ENCODE data around the gene TDRD3.

The TDRD3 gene

DNA sequence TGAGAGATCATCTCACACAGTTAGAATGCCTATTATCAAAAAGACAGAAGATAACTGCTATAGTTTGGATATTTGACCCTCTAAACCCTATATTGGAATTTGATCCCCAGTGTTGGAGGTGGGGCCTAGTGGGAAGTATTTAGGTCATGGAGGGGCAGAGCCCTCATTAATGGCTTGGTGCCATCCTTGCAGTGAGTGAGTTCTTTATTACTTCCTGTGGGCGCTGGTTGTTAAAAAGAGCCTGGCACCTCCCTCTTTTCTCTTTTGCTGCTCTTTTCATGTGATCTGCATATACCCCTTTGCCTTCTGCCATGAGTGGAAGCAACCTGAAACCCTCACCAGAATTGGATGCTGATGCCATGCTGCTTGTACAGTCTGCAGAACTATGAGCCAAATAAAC is 66.8 kb downstream of the TDRD3 start:
- no peak for DNase-seq

DNA sequence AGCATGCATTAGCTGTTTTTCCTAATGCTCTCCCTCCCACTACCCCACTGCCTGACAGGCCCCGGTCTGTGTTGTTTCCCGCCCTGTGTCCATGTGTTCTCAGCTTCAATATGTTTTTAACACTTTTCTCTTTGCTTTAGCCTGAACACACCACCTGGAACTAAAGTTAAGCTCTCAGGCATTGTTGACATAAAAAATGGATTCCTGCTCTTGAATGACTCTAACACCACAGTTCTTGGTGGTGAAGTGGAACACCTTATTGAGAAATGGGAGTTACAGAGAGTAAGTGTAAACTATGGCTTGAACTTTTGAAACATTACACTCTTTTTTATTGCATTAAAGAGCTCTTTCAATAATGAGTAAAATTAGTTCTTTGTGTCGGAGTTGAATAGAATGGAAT is 70.1 kb downstream of the TDRD3 start:
- no peak for DNase-seq

DNA sequence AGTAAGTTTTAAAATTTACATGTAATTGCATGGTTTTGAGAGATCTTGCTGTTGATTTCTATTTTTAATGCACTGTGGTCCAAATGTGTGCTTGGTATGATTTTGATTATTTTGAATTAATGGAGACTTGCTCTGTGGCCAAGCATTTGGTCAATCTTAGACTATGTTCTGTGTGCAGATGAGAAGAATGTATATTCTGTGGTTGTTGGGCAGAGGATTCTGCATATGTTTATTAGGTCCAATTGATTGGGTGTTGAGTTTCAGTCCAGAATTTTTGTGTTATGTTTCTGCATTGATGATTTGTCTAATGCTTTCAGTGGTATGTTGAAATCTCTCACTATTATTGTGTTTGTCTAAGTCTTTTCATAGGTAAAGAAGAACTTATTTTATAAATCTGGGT is 82.3 kb downstream of the TDRD3 start:
- DNase-seq = no peak

DNA sequence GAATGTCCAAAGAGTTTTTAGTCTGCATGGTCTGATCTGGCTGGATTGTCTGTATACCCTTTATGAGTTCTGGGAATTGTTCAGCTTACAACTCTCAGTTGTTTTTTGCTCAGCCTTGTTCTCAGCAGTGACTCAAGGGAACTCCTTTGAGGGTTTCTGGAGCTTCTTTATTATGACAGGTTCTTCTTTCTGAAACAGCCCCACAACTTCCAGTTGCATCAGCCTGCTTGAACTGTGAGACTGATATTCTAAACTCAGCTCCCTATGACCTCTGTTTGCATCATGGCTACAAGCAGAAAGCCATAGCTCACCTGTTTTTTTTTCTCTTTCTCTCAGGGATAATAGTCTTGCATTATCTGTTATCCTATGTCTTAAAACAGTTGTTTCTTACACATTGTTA is 85.0 kb downstream of the TDRD3 start:
- DNase-seq = no peak

DNA sequence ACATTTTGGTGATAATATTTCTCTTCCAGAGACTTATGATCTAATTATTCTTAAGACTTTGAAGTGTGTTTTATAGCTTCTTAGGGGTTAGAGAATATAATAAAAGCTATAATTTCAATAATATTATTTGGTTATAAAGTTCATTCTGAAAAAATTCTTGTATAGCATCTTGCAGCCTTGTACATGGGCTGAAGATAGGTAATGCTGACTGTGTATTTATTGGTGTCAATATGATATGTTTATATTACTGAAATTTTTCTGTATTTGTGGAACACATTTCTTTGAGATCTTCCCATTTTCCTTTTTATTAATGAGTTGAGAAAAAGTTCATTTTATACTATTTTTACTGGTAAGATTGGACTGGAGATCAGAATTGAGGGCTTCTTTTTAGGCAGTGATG is 87.8 kb downstream of the TDRD3 start:
- no peak for DNase-seq

DNA sequence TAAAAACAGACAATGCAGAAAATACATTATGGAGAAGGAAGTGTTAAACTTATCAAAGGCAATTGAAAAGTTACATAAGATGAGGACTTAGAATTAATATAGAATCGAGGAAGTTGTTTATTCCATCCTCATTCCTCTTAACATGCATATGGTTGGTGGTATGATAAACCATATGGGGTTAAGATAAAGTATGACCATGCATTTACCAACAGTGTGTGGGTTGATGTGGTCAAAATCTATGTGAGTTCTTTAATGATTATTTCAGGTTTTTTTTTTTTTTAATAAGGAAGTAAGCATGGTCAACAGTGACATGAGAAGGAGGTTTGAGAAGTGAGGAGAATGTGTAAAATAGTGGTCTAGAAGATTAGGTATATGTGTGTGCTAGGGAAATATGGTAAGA is 94.5 kb downstream of the TDRD3 start:
- no peak for DNase-seq

DNA sequence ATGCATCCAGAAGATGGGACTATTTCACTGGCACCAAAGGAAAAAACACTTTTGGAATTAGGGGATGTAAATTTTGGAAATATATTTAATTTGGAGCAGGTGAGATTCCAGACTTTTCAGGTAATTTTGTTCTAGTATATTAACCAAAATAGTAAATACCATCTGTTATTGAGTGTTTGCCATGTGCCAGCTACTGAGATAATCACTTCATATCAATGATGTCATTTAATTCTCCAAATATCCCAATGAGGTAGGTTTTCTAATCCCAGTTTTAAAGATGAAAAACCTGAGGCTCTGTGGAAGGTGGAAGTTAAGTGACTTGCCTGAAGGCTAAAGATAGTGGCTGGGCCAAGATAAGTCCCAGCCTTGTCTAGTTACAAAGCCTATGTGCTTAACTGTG is 95.2 kb downstream of the TDRD3 start:
- DNase-seq = no peak

DNA sequence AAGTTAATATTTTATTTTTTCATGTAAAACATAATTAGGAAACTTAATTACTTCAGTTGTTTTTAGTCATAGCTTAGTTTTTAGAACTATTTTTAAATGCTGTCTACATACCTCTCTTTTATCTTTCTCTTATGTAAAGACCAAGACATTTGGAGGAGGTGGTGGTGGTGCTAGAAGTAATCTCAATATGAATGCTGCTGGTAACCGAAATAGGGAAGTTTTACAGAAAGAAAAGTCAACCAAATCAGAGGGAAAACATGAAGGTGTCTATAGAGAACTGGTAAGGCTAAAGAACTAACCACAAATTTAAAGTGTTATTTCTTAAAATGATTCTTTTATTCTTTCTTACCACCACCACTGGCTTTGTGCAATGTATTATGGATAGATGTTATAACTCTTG is 97.3 kb downstream of the TDRD3 start:
- DNase-seq = no peak

DNA sequence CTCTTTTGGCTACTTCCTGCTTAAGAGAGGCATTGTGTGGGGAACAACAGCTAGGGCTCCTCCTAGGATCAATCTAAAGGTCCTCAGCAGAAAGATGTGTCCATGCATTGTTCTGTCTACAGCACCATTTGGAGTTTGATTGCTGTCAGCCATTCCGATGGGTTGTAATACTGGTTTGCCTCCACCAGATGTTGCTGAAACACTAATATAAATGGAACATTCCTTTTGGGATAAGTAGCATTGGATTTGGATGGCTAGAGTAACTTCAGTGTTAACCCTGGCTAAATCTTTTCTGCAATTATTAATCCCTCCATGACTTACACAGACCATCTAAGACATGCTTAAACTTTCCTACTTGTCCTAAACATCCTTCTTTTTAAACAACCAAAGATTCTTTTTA is 104.2 kb downstream of the TDRD3 start:
- DNase-seq = no peak

DNA sequence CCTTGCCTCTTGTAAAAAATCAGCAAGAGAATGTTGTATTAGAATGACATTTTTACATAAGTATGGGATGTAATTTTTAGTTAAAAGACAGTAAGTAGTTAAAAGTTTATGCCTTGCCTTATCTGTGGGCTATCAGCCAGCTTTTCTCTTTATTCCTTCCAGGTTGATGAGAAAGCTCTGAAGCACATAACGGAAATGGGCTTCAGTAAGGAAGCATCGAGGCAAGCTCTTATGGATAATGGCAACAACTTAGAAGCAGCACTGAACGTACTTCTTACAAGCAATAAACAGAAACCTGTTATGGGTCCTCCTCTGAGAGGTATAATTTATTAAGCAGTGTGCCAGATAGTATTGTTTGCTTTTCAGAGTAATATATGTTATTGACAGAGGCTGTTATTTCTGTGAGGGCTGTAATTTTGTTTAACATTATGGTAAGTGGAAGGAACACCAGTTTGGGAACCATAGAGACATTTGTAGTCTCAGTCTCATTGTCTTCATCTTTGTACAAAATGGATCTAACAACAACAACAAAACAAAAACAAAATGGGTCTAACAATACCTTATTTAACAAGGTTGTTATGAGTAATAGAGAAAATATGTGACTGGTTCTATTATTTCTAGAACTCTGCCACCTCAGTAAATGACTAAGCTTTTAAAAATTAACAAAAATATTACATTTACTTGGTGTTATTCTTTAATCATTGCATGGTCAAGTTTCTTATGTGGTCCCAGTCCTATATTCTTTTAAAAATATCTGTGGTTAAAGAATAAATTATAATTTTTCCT is 112.8 kb downstream of the TDRD3 start:
- no peak for DNase-seq

DNA sequence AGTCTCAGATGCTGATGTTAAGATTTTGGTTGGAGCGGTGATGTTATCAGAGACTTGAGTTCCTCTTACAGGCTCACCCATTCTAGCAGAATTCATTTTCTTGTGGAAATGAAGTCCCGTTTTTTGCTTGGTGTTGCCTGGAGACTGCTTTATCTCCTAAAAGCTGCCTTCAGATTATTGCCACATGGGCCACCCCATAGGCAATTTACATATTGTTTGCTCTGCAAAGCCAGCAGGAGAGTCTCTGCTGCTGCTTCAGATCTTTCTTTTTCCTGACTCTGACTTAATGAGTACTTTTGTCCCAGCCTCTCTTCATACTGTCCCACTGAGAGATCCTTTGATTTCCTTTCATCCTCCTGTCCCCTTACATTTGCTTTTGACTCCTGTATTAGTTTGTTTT is 114.6 kb downstream of the TDRD3 start:
- DNase-seq = no peak

DNA sequence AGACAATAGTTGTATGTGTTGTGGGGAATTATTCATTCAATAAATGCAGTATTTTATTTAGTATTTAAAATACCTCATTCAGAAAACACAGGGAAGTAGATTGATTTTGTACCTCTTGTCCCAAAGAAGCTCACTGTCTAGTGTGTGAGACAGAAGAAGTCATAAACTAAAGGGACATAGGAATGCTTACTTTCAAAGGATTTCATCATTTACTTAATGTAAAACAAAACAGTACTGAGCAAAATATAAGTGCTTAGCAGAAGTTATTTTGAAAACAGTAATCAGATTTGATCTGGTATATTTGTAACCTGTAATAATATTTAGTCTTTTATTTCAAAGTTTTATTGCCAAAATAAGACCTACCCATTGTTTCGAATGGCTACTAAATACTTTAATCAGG is 117.9 kb downstream of the TDRD3 start:
- no peak for DNase-seq

DNA sequence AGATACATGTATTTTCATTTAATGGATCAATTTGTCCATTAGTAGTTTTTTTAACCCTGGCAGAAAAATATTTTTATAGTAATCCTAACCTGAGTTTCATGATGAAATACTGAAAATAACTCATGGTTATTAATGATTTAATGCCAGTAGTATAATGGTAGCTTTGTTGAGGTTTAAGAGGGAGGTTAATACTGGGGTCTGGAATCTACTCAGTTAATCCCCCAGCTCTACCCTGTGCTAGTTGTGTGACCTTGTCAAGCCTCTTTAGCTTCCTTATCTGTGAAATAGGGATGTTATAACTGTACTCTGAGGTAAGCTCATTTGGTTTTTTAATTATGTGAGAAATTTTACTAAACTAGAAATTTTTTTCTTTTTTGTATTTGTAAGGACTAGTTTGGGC is 122.5 kb downstream of the TDRD3 start:
- no peak for DNase-seq

DNA sequence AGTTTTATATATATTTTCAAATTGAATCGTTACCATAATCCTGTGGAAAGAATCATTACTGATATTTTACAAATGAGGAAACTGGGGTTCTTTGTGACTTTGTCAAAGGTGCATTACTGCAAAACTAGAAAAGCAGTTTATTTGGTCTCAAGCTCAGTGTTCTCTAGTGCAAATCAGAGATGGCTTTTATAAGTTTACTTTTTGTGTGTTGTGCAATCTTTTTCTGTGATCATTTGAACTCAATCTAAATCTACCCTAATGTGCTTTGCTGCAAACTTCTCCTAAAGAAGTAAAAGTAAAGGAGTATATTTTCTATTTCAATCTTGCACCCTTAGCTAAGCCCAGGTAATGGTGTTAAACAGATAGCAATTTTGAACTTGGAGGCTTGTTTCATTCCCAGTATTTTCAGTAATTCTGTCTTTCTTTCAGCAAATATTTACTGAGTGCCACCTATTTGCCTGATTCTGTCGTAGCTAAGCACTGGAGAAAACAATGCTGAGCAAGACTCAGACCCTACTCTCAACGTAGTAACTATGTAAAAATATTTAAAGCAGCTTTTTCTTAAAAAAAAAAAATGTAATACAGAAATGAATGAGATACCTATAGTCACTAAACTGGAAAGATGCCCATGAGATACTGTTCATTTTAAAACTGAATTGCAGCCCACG is 124.0 kb downstream of the TDRD3 start:
- no peak for DNase-seq

DNA sequence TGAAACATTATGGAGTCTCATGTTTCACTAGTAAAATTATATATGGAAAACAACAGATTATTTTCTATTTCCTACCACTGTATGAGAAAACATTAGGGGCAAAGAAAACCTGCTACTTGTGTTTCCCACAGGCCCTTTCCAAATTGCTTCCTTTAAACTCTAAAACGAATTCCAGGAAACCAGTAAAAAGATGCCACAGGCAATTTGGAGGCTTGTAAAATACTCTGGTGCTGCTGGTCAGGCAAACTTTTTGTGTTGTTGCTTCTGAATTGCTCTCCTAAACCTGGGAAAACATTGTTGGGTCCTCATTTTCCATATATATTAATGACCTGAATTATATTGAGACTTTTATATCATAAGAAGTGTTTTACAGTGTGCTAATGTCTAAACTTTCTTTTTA is 141.5 kb downstream of the TDRD3 start:
- DNase-seq = no peak

DNA sequence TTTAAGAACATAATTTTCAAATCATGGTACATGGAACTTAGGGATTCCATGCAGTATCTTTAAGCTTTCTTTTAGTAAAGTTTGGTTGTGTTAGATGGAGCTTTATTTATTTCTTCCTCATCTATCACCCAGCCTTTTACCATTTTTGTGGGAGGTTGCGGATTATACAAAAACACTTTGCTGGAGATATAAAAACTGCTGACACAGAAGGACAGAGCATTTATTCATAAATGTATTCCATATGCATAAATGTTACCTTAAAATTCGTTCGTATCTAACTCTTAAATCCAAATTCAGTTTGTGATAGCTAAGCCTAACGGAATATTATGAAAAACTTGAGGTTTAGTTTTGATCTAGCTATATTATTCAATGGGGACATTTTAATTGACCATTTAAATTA is 143.3 kb downstream of the TDRD3 start:
- DNase-seq = no peak

DNA sequence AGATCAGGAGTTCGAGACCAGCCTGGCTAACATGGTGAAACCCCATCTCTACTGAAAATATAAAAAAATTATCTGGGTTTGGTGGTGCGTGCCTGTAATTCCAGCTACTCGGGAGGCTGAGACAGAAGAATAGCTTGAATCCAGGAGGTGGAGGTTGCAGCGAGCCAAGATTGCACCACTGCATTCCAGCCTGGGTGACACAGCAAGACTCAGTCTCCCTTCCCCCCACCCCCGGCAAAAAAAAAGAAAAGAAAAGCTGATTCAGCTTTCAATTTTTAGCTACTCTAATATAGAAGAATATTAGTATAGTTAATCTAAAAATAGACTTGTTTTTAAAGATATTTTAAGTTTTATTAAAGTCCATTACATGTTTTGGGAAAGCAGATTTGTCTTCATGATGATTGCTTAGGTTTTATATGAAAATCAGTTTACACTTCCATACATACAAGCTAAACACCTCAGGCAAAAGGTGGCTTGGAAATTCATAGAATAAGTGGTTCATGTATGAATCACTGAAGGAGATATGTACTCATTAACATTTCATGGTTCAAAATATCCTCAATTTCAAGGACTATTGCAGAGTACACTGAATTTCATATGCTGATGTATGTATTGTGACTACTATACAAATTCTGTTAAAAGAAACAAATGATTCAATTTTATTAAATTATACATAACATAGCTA is 165.2 kb downstream of the TDRD3 start:
- no peak for DNase-seq

DNA sequence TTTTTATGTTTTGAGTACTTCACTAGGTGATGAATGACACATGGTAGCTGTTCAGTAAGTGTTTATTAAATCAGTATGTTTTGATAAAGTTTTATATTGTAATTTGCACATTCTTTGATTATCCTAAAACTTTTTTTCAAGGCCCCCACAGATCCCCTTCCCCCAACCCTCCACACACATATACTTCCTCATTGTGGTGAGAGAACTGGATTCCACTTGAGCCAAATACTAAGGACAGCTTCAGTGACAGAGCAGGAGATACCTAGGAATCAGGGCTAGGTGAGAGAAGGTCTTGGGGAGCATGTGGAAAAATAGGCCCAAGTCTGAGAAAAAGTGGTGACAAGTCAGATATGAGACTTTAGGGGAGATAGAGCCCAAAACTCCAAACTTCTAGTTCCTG is 174.6 kb downstream of the TDRD3 start:
- no peak for DNase-seq

DNA sequence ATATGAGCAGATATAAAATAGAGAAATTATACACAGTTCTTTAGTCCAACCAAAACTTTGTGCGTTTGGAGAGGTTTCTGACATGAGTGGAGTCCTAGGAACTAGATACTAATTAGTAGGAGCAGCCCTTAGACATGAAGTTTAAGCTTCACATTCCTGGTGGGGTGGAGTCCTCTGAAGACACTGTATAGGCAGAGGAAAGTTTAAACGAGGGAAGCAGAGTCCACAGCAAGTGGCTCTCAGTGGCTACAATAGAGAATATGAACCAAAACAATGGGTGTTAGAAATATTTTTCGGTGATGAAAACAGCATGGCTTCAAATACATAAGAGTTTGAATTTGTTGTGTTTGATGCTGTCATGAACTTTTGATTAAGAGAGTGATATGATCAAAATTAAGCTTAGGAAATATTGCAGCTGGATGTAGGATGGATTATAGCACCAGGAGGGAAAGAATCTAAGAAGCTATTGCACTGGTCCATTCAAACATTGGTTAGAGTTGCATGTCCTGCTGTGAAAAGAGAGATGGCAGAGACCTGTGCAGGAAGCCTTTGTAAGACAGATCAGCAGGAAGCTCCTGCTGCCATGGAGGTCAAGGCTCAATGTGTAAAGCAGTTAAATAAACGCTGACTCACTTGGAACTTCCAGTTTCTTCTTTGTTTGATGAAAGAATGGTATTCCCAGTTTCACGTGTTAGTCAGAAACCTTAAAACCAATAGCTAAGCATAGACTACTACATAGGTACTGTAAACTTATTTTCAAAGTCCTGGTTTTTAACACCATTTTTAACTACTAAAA is 175.2 kb downstream of the TDRD3 start:
- DNase-seq = no peak

DNA sequence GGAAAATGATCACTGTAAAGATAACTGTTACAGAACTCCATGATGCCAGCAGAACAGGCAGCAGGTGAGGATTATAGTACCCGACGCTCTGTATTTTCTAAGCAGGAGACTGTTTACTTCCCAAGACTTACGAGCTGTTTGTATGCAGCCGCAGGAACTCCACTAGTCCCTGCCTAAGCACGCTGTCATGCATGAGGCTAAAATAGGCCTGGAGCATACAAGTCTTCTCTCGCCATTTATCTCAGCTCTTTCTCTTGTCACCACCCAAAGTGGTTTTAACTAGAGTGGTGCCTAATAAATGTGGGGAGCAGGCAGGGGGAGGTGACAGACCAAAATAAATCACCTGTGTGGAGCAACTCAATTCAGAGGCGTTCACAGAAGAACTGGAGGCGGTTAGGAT is 175.8 kb downstream of the TDRD3 start:
- no peak for DNase-seq

DNA sequence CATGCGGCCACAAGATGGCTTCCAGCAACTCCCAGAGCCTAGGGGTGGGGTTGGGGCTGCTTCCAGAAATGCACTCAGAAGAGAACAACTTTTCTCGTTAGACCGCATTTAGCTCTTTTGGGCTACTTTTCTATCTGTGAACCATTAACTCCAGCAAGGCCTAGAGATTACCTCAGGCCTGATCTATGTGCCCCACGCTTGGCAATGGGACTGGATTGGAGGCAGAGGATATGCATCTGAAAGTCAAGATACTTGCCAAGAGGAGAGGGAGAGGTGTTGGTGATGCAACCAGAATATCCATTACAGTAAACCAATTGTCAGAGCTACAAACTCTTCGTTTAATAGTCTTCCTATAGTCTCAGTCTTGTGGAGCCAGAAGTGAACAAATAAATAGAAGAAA is 177.7 kb downstream of the TDRD3 start:
- no peak for DNase-seq

DNA sequence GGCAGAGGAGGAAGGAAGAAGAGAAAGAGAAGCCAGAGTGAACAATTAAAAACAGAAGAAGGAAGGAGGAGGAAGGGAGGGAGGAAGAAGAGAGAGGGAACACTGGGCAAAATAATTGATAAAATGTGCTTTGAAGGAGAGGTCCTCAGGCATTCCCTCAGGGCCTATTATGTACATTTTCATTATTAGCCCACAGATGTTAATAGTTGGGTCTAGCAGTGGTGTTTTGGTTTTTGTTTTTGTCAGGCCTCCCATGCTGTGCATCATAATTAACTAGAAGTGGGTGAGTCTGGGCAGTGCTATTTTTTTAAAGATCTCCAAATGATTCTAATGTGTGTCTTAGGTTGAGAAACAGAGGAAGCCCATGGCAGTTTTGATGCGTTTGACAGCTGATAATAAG is 178.1 kb downstream of the TDRD3 start:
- no peak for DNase-seq

DNA sequence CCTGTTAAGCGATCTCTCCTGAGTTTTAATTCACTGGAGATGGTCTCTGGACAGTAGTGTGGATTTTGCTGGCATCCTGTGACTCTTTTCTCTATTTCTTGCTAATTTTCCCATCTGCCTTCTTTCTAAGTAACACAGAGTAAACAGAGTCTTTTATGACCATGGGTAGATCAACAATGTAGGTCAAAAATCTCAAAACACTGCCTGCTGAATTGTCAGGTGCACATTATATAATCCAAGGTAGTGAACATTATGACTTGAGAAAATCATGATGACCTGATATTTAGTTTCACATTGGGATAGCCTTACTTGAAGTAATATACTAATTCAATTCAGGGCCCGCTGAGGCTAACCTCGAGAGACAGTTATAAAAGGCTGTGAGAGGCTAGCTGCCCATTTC is 180.7 kb downstream of the TDRD3 start:
- DNase-seq = no peak

Measured in NCI-H446 (cell line).